Measurements from ENCODE around the gene ALG3.
"Not testable (repeated sequence)": the region's sequence is repeated elsewhere in the genome, so short reads cannot be mapped to it uniquely, and the experiment has no call there.

ALG3 gene

GRCh38 chr3:184283681-184284080 lies 34.9 kb upstream of the ALG3 start:
- peaks cover 0 to 6% (median 0%) of the 10 kb centered on the region in 11 experiments; a peak in 3 of 22 replicates for H3K9me3 ChIP-seq (replicated peaks in 1 of 11)
- no peak overlapping the region for H3K27ac ChIP-seq
- H3K4me2 ChIP-seq = no peak overlapping the region
- H3K27me3 ChIP-seq = no peaks in the 10 kb centered on the region; a peak in 1 of 22 replicates
- H3K36me3 ChIP-seq = no peaks in the 10 kb centered on the region
- no peak for TF ChIP-seq Cebpa-rat (IDR thresholded peaks at IDR 0.05)
- no peaks in the 10 kb centered on the region; a peak in 1 of 20 replicates for H3K4me1 ChIP-seq
- no peak overlapping the region for H3K4me3 ChIP-seq
- no peaks in the 10 kb centered on the region for H4K20me1 ChIP-seq
- no peak overlapping the region for H3K9ac ChIP-seq

- no peak overlapping the region for H3K4me3 ChIP-seq
These were observed 34.2 kb upstream of the ALG3 start for GRCh38 chr3:184282941-184283340.

GRCh38 chr3:184277366-184277765 lies 28.6 kb upstream of the ALG3 start:
- no peaks in the 10 kb centered on the region for H3K36me3 ChIP-seq
- H3K4me1 ChIP-seq = peaks cover 0 to 5% (median 0%) of the 10 kb centered on the region in 10 experiments; a peak in 4 of 20 replicates
- H3K4me3 ChIP-seq = no peak overlapping the region
- no peak overlapping the region for H3K27ac ChIP-seq
- no peak overlapping the region for H3K9ac ChIP-seq
- TF ChIP-seq Cebpa-rat (IDR thresholded peaks at IDR 0.05) = no peak
- H3K4me2 ChIP-seq = no peak overlapping the region
- no peaks in the 10 kb centered on the region for H4K20me1 ChIP-seq
- H3K27me3 ChIP-seq = peaks cover 25 to 41% (median 32%) of the 10 kb centered on the region in 11 experiments
- H3K9me3 ChIP-seq (replicated peaks in 1 of 11) = peaks cover 0 to under 1% (median 0%) of the 10 kb centered on the region in 11 experiments; a peak in 1 of 22 replicates

More at GRCh38 chr3:184282941-184283340, 34.2 kb upstream of the ALG3 start:
- Histone ChIP-seq H3K36me3 (no peaks in the 10 kb centered on the region), H3K9ac (no peak overlapping the region), H3K4me2 (no peak overlapping the region), H3K9me3 (replicated peaks in 1 of 11) (peaks cover 0 to 6% (median 0%) of the 10 kb centered on the region in 11 experiments; a peak in 3 of 22 replicates), H4K20me1 (no peaks in the 10 kb centered on the region), H3K4me1 (no peaks in the 10 kb centered on the region; a peak in 1 of 20 replicates), H3K27me3 (peaks cover 0 to 1% (median 0%) of the 10 kb centered on the region in 11 experiments; a peak in 1 of 22 replicates), H3K27ac (no peak overlapping the region)
- TF ChIP-seq Cebpa-rat (IDR thresholded peaks at IDR 0.05) = no peak

GRCh38 chr3:184275961-184276910 lies 27.5 kb upstream of the ALG3 start, which contains the start of gene ECE2:
Gene ECE2, plus strand, starts transcription at chr3:184276022. Its CDS starts 132 bp downstream, at chr3:184276154.
- Histone ChIP-seq H3K4me3 (no peak within 1 kb of the TSS), H3K27ac (no peak within 1 kb of the TSS), H3K36me3 (no peaks in the 10 kb centered on the region), H3K9me3 (replicated peaks in 1 of 11) (no peaks in the 10 kb centered on the region), H3K4me2 (no peak within 1 kb of the TSS), H3K9ac (no peak within 1 kb of the TSS), H3K27me3 (peaks cover 25 to 41% (median 32%) of the 10 kb centered on the region in 11 experiments), H4K20me1 (no peaks in the 10 kb centered on the region), H3K4me1 (peaks cover 0 to 9% (median 0%) of the 10 kb centered on the region in 10 experiments; a peak in 4 of 20 replicates)
- no peak for TF ChIP-seq Cebpa-rat (IDR thresholded peaks at IDR 0.05)

- TF ChIP-seq Cebpa-rat (IDR thresholded peaks at IDR 0.05) = no peak
These were observed 26.6 kb upstream of the ALG3 start for GRCh38 chr3:184275381-184275701.

GRCh38 chr3:184272269-184272668 lies 23.5 kb upstream of the ALG3 start:
- no peaks in the 10 kb centered on the region for H3K36me3 ChIP-seq
- H3K9ac ChIP-seq = no peak overlapping the region
- H3K4me3 ChIP-seq = no peak overlapping the region
- TF ChIP-seq Cebpa-rat (IDR thresholded peaks at IDR 0.05) = no peak
- peaks cover 25 to 34% (median 26%) of the 10 kb centered on the region in 11 experiments for H3K27me3 ChIP-seq
- H4K20me1 ChIP-seq = no peaks in the 10 kb centered on the region
- peaks cover 3 to 6% (median 5%) of the 10 kb centered on the region in 11 experiments; a peak in 19 of 22 replicates for H3K9me3 ChIP-seq (replicated peaks in 1 of 11)
- no peak overlapping the region for H3K27ac ChIP-seq
- peak overlapping the region in 5 of 11 experiments; percentile 10 to 36 (median 16); a peak in 5 of 22 replicates for H3K4me2 ChIP-seq
- H3K4me1 ChIP-seq = peaks cover 0 to 9% (median 0%) of the 10 kb centered on the region in 10 experiments; a peak in 4 of 20 replicates

More at GRCh38 chr3:184275381-184275701, 26.6 kb upstream of the ALG3 start:
- Histone ChIP-seq H3K36me3 (no peaks in the 10 kb centered on the region), H3K4me2 (no peak overlapping the region), H3K27me3 (peaks cover 25 to 41% (median 32%) of the 10 kb centered on the region in 11 experiments), H4K20me1 (no peaks in the 10 kb centered on the region), H3K27ac (no peak overlapping the region), H3K9ac (no peak overlapping the region), H3K4me1 (peaks cover 0 to 9% (median 0%) of the 10 kb centered on the region in 10 experiments; a peak in 4 of 20 replicates), H3K4me3 (no peak overlapping the region), H3K9me3 (replicated peaks in 1 of 11) (no peaks in the 10 kb centered on the region)

- H3K4me3 ChIP-seq; H4K20me1 ChIP-seq; H3K9ac ChIP-seq; H3K9me3 ChIP-seq (replicated peaks in 1 of 11); H3K36me3 ChIP-seq; H3K27ac ChIP-seq; H3K4me2 ChIP-seq: not testable (repeated sequence)
- peaks cover 7 to 12% (median 9%) of the 10 kb centered on the region in 10 experiments; a peak in 19 of 20 replicates for H3K4me1 ChIP-seq
- peaks cover 24 to 30% (median 27%) of the 10 kb centered on the region in 11 experiments for H3K27me3 ChIP-seq
These were observed 18.5 kb upstream of the ALG3 start for GRCh38 chr3:184267249-184267648.

GRCh38 chr3:184262764-184263179 lies 14.0 kb upstream of the ALG3 start:
- H3K4me1 ChIP-seq = peaks cover 24 to 29% (median 27%) of the 10 kb centered on the region in 10 experiments
- H4K20me1 ChIP-seq = peaks cover 6 to 45% (median 38%) of the 10 kb centered on the region in 11 experiments; a peak in 20 of 22 replicates
- peak overlapping the region; percentile 87 to 99 (median 97); a peak in 21 of 22 replicates for H3K4me2 ChIP-seq
- H3K4me3 ChIP-seq = peak overlapping the region in 8 of 10 experiments; percentile 52 to 74 (median 63); a peak in 10 of 20 replicates
- peaks cover 59 to 74% (median 69%) of the 10 kb centered on the region in 11 experiments for H3K27me3 ChIP-seq
- H3K9ac ChIP-seq = no peak overlapping the region
- no peak overlapping the region for H3K27ac ChIP-seq
- no peak for TF ChIP-seq Cebpa-rat (IDR thresholded peaks at IDR 0.05)
- peaks cover 5 to 9% (median 7%) of the 10 kb centered on the region in 11 experiments; a peak in 19 of 22 replicates for H3K9me3 ChIP-seq (replicated peaks in 1 of 11)
- peaks cover 0 to 15% (median 4%) of the 10 kb centered on the region in 11 experiments; a peak in 6 of 22 replicates for H3K36me3 ChIP-seq
